HG02798 (cell line): Measurements from ENCODE around the gene LRWD1.

Source experiments
- ATAC-seq: cut with Tn5 transposase; IDR thresholded peaks from one replicate; pipeline ENCODE4 v1.9.1; 2021; ENCODE audit warnings: mild to moderate bottlenecking; ENCODE audit not compliant: unreplicated experiment, poor library complexity

LRWD1 gene

GRCh38 chr7:102464577-102465280, at the start of gene LRWD1, which contains the start of gene ALKBH4:
Gene LRWD1 (plus strand): TSS chr7:102464984. CDS start chr7:102465081, 97 bp downstream.
Gene ALKBH4 (minus strand): TSS chr7:102464863. CDS start chr7:102464836, 27 bp downstream.
- peak; percentile 96 for ATAC-seq

GRCh38 chr7:102415685-102416225, 49.0 kb upstream of the LRWD1 start:
- peak; percentile 66 for ATAC-seq

- ATAC-seq = no peak
These were observed 48.4 kb upstream of the LRWD1 start for GRCh38 chr7:102416406-102416805.

GRCh38 chr7:102417105-102417504, 47.7 kb upstream of the LRWD1 start:
- no peak for ATAC-seq

GRCh38 chr7:102418592-102418991, 46.2 kb upstream of the LRWD1 start:
- ATAC-seq = no peak

GRCh38 chr7:102421706-102422240, 43.0 kb upstream of the LRWD1 start:
- ATAC-seq = no peak

GRCh38 chr7:102424129-102424551, 40.6 kb upstream of the LRWD1 start:
- ATAC-seq = no peak

- peak; percentile 39 for ATAC-seq
These were observed 40.0 kb upstream of the LRWD1 start for GRCh38 chr7:102424787-102425218.

- peak; percentile 75 for ATAC-seq
These were observed 39.0 kb upstream of the LRWD1 start for GRCh38 chr7:102425639-102426267.

GRCh38 chr7:102426268-102427018, 38.3 kb upstream of the LRWD1 start:
- ATAC-seq = peak; percentile 55

GRCh38 chr7:102427019-102427405, 37.8 kb upstream of the LRWD1 start:
- no peak for ATAC-seq

GRCh38 chr7:102429141-102429899, 35.5 kb upstream of the LRWD1 start:
- no peak for ATAC-seq

- peak; percentile 22 for ATAC-seq
These were observed 33.0 kb upstream of the LRWD1 start for GRCh38 chr7:102431617-102432298.

GRCh38 chr7:102432442-102433218, 32.2 kb upstream of the LRWD1 start:
- ATAC-seq = peak; percentile 35

GRCh38 chr7:102433219-102434038, 31.4 kb upstream of the LRWD1 start, which contains the start of gene ORAI2:
Gene ORAI2 (plus strand): TSS chr7:102433575. CDS start chr7:102438957, 5,382 bp downstream.
- ATAC-seq = peak; percentile 76

- no peak for ATAC-seq
These were observed 30.7 kb upstream of the LRWD1 start for GRCh38 chr7:102434039-102434486.

- ATAC-seq = no peak
These were observed 28.7 kb upstream of the LRWD1 start for GRCh38 chr7:102436118-102436517.
